GM10266 (cell line): ENCODE measurements around the gene CAPN2.

Source experiments
- DNase-seq: peaks from one replicate; pipeline ENCODE4 v3.0.0; 2012; ENCODE audit errors: extremely low spot score
- CTCF ChIP-seq: IDR thresholded peaks from 2 replicates; pipeline ENCODE4 v1.5.1; 2012; ENCODE audit warnings: mild to moderate bottlenecking, low read depth; ENCODE audit not compliant: control insufficient read depth, insufficient read depth; ENCODE audit errors: missing control alignments

Gene CAPN2

GRCh38 chr1:223717695-223718363, 5.5 kb downstream of the CAPN2 start:
- TF ChIP-seq CTCF, result no peak
- DNase-seq, result no peak

GRCh38 chr1:223718850-223719249, 6.5 kb downstream of the CAPN2 start:
- DNase-seq, result no peak
- TF ChIP-seq CTCF, result no peak

- no peak for TF ChIP-seq CTCF
- DNase-seq, result no peak
Observed at GRCh38 chr1:223720971-223721591, 8.7 kb downstream of the CAPN2 start.

- no peak for TF ChIP-seq CTCF
- DNase-seq, result no peak
Observed at GRCh38 chr1:223721658-223722607, 9.6 kb downstream of the CAPN2 start.

- no peak for TF ChIP-seq CTCF
- DNase-seq, result no peak
Observed at GRCh38 chr1:223723351-223723904, 11.1 kb downstream of the CAPN2 start.

GRCh38 chr1:223724376-223724775, 12.0 kb downstream of the CAPN2 start:
- DNase-seq, result no peak
- no peak for TF ChIP-seq CTCF

GRCh38 chr1:223725578-223725977, 13.2 kb downstream of the CAPN2 start:
- DNase-seq, result no peak
- TF ChIP-seq CTCF, result no peak
